Neural progenitor cell (in vitro differentiated cells): Measurements from ENCODE around the gene MADD.

ENCODE experiments used
- EZH2phosphoT487 ChIP-seq: fragments of 200-600 bp; sonication (generic); IDR thresholded peaks from 2 replicates; pipeline ENCODE4 v1.6.1; 2017; ENCODE audit warnings: antibody characterized with exemption
- TF ChIP-seq, protein P1 (sequence below): fragments of 200-600 bp; sonication (generic); IDR thresholded peaks from 2 replicates; pipeline ENCODE4 v1.5.1; 2017; ENCODE audit warnings: antibody characterized with exemption, mild to moderate bottlenecking

DNA sequence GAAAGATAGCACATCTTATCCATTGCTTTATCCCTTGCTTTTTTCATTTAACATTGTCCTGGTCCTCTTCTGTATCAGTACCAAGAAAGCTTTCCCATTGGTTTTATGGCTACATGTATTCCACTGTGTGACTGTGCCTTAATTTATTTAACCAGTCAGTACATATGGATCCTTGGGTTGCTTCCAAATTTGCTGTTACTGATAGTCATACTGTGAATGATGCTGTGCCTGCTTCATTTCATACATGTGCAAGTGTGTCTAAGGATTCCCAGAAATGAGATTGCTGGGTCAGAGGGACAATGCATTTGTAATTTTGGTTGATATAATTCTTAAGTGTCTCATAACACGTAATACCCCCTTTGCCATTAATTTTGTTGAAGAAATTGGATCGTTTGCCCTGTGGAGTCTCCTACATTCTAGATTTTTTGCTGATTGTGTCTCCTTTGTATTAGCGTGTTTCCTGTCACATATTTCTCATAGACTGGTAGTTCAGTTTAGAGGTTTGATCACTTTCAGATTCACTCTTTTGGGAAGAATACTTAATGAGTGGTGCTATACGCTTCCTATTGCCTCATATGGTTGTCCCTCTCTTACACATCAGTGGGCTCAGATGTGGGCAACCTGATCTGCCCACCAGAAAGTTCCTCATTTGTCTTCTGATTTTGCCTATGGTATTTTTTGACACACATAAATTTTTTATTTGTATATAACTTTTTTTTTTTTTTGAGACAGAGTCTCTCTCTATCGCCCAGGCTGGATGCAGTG is 47.3 kb downstream of the MADD start:
- TF ChIP-seq, protein P1, sequence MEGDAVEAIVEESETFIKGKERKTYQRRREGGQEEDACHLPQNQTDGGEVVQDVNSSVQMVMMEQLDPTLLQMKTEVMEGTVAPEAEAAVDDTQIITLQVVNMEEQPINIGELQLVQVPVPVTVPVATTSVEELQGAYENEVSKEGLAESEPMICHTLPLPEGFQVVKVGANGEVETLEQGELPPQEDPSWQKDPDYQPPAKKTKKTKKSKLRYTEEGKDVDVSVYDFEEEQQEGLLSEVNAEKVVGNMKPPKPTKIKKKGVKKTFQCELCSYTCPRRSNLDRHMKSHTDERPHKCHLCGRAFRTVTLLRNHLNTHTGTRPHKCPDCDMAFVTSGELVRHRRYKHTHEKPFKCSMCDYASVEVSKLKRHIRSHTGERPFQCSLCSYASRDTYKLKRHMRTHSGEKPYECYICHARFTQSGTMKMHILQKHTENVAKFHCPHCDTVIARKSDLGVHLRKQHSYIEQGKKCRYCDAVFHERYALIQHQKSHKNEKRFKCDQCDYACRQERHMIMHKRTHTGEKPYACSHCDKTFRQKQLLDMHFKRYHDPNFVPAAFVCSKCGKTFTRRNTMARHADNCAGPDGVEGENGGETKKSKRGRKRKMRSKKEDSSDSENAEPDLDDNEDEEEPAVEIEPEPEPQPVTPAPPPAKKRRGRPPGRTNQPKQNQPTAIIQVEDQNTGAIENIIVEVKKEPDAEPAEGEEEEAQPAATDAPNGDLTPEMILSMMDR = no peak
- TF ChIP-seq EZH2phosphoT487 = no peak
